Stimulated activated naive CD8-positive, alpha-beta T cell treated with anti-CD3 and anti-CD28 coated beads, Interleukin-15, amount 100 ng/mL, for 72 hours (primary cell): ENCODE results near the gene TBC1D24.

Experiments used
- ATAC-seq: fragments of 150-1000 bp; cut with Tn5 transposase; 2 replicates; pipeline ENCODE4 v1.10.0; 2021; ENCODE audit warnings: mild to moderate bottlenecking, moderate library complexity
- DNase-seq, 2 donors: peaks; one replicate each; pipeline ENCODE4 v3.0.0; 2021 to 2022
- H3K27ac Mint-ChIP-seq, 2 donors: one replicate each; pipeline ENCODE4 v1.8.0; 2022; ENCODE audit warnings: mild to moderate bottlenecking in 2 of 2, mixed read lengths in 2 of 2, moderate library complexity in 2 of 2
- H3K27me3 Mint-ChIP-seq: one replicate; pipeline ENCODE4 v1.8.0; 2022; ENCODE audit warnings: mixed read lengths
- H3K4me1 Mint-ChIP-seq: one replicate; pipeline ENCODE4 v1.8.0; 2022; ENCODE audit warnings: mild to moderate bottlenecking, mixed read lengths
- H3K4me3 Mint-ChIP-seq, 2 donors: one replicate each; pipeline ENCODE4 v1.8.0; 2022; ENCODE audit warnings: mild to moderate bottlenecking in 2 of 2, mixed read lengths in 2 of 2, moderate library complexity in 1 of 2
- H3K9me3 Mint-ChIP-seq, 2 donors: one replicate each; pipeline ENCODE4 v1.8.0; 2022; ENCODE audit warnings: mixed read lengths in 2 of 2

Gene TBC1D24

DNA sequence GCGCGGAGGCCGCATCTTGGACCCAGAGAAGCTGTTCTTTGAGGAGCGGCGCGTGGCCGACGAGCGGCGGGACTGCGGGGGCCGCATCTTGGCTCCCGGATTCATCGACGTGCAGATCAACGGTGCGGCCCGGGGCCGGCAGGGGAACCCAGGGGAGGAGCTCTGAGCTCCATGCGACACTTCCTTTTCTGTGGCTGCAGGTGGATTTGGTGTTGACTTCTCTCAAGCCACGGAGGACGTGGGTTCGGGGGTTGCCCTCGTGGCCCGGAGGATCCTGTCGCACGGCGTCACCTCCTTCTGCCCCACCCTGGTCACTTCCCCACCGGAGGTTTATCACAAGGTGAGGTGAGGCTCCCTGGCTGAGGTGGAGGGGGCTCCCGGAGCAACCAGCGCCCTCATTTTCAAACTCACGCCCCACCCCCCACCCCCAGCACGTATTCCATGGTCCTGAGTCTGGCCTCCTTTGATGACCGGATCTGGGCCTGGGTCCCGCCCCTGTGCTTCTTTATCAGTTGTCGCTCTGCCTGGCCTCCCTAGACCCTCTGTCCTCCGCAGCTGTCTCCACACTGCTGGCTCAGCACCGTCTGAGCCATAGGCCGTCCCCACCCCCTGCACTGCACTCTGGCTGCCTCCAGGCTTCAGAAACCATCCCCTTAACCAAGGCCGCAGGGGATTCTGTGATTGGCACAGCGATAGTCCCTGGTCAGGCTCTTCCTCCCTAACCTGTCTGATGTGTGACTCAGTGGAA, 46.0 kb downstream of the TBC1D24 start:
- Mint-ChIP-seq H3K27ac (peak overlapping the region; percentile 92 to 96), H3K4me3 (peak overlapping the region; percentile 82 to 92), H3K9me3 (no peaks in the 10 kb centered on the region), H3K27me3 (no peaks in the 10 kb centered on the region), H3K4me1 (peaks cover 68% of the 10 kb centered on the region)
- peak; percentile 76 for ATAC-seq
- DNase-seq: peak in 1 of 2 donors; percentile 57

DNA sequence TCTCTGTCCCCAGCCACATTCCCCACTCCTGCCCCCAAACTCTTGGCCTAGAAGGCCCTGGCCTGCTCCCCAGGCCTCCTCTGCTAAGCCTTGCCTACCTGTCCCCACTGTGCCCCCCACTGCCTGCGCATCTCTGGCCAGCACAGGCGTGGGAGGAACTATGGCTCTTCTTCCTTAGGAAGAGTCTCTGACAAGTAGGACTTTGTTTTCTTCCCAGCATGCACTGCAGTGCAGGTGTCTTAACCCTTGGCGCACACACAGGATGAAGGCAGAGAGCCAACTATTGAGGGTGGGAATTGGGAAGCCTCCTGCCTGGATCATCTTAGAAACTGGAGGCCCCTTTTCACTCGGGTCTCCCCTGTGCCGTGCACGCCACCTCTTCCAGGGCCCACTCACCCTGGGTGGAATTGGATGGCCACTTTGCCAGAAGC, 48.9 kb downstream of the TBC1D24 start:
- DNase-seq (no peak), ATAC-seq (no peak)
- H3K4me3 Mint-ChIP-seq: no peak overlapping the region
- H3K4me1 Mint-ChIP-seq: peaks cover 45% of the 10 kb centered on the region
- no peaks in the 10 kb centered on the region for H3K27me3 Mint-ChIP-seq
- H3K9me3 Mint-ChIP-seq: no peaks in the 10 kb centered on the region
- H3K27ac Mint-ChIP-seq: no peak overlapping the region

GRCh38 chr16:2524339-2524938, 49.5 kb downstream of the TBC1D24 start:
- Mint-ChIP-seq H3K27ac (peak overlapping the region in 1 of 2 donors; percentile 79), H3K9me3 (no peaks in the 10 kb centered on the region), H3K27me3 (no peaks in the 10 kb centered on the region), H3K4me3 (no peak overlapping the region), H3K4me1 (peaks cover 38% of the 10 kb centered on the region)
- ATAC-seq (no peak), DNase-seq (no peak)

DNA sequence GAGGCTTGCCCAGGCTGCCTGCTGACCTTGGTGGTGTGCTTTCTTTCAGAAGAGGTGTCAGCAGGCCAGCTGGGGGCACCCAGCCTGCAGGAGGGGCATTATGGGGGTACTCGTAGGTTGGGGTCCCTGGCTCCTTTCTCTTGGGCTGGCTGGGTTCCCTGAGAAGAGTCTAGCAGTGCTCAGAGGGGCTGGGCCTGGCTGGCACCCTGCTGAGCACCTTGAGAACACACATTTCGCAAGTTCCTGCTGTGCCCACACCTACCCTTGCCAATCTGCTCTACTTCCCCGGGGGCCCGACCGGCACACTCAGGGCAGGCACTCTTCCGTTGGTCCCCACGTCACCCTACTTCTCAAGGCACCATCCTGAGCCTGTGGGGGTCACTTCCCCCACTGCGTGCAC, 51.2 kb downstream of the TBC1D24 start:
- Mint-ChIP-seq H3K9me3 (no peaks in the 10 kb centered on the region), H3K27ac (peak overlapping the region in 1 of 2 donors; percentile 59), H3K27me3 (no peaks in the 10 kb centered on the region), H3K4me3 (no peak overlapping the region), H3K4me1 (peaks cover 39% of the 10 kb centered on the region)
- ATAC-seq (no peak), DNase-seq (no peak)

DNA sequence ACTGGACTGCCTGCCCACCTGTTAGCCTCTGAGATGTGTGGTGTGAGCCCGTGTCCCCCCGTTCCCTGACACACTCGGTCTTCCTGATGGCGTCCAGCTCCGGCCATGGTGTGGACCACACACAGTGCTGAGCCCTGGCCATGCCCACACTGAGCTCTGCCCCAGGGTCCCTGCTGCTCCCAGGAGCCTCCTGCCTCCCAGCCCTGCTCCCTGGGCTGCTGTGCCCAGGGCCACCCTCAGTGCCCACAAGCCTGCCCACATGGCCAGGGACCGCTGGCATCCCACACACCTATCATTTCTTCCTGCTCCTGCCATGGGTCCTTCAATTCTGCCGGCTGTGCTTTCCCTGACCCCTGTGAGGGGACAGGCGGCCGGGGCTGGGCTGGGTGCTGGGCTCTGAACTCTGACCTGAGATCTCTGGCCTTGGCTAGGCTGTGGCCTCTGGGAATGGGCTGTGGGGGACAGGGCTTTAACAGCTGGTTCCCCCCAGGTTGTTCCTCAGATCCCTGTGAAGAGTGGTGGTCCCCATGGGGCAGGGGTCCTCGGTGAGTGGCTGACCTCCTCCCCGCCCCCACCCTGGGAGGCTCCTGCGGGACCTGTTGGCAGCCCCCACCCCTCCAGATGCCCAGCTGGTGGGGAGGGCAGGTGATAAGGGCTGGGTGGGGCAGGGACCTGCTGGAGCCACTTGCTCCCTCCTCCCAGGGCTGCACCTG, 52.3 kb downstream of the TBC1D24 start:
- Mint-ChIP-seq H3K27me3 (no peaks in the 10 kb centered on the region), H3K9me3 (no peaks in the 10 kb centered on the region), H3K4me1 (peaks cover 41% of the 10 kb centered on the region), H3K4me3 (no peak overlapping the region), H3K27ac (no peak overlapping the region)
- ATAC-seq (no peak), DNase-seq (no peak)

DNA sequence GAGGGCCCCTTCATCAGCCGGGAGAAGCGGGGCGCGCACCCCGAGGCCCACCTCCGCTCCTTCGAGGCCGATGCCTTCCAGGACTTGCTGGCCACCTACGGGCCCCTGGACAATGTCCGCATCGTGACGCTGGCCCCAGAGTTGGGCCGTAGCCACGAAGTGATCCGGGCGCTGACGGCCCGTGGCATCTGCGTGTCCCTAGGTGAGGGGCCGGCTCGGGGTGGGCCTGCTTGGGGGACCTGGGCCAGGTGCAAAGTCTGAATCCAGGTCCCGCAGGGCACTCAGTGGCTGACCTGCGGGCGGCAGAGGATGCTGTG, 52.8 kb downstream of the TBC1D24 start:
- Mint-ChIP-seq H3K4me1 (peaks cover 46% of the 10 kb centered on the region), H3K9me3 (no peaks in the 10 kb centered on the region), H3K27me3 (no peaks in the 10 kb centered on the region)

GRCh38 chr16:2528161-2529060, 53.5 kb downstream of the TBC1D24 start:
- no peak for ATAC-seq
- no peak for DNase-seq
- Mint-ChIP-seq H3K27ac (no peak overlapping the region), H3K4me3 (no peak overlapping the region), H3K27me3 (no peaks in the 10 kb centered on the region), H3K4me1 (peaks cover 48% of the 10 kb centered on the region), H3K9me3 (no peaks in the 10 kb centered on the region)

More for the DNA sequence above, 52.8 kb downstream of the TBC1D24 start:
- ATAC-seq: no peak
- Mint-ChIP-seq H3K27ac (no peak overlapping the region), H3K4me3 (no peak overlapping the region)
- no peak for DNase-seq

GRCh38 chr16:2529061-2529931, 54.4 kb downstream of the TBC1D24 start:
- H3K9me3 Mint-ChIP-seq: no peaks in the 10 kb centered on the region
- peaks cover 40% of the 10 kb centered on the region for H3K4me1 Mint-ChIP-seq
- no peaks in the 10 kb centered on the region for H3K27me3 Mint-ChIP-seq
- ATAC-seq: no peak
- no peak overlapping the region for H3K4me3 Mint-ChIP-seq
- H3K27ac Mint-ChIP-seq: no peak overlapping the region
- no peak for DNase-seq

- H3K9me3 Mint-ChIP-seq: no peaks in the 10 kb centered on the region
- ATAC-seq (no peak), DNase-seq (no peak)
- no peak overlapping the region for H3K27ac Mint-ChIP-seq
- peaks cover 36% of the 10 kb centered on the region for H3K4me1 Mint-ChIP-seq
- no peak overlapping the region for H3K4me3 Mint-ChIP-seq
- no peaks in the 10 kb centered on the region for H3K27me3 Mint-ChIP-seq
These were observed 55.2 kb downstream of the TBC1D24 start for GRCh38 chr16:2529961-2530628.

GRCh38 chr16:2530629-2531318, 55.8 kb downstream of the TBC1D24 start:
- Mint-ChIP-seq H3K4me3 (peak overlapping the region; percentile 91 to 95), H3K27me3 (no peaks in the 10 kb centered on the region), H3K4me1 (peaks cover 36% of the 10 kb centered on the region), H3K27ac (peak overlapping the region in 1 of 2 donors; percentile 92), H3K9me3 (no peaks in the 10 kb centered on the region)
- DNase-seq: no peak
- ATAC-seq: no peak

GRCh38 chr16:2531371-2531695, 56.4 kb downstream of the TBC1D24 start, which contains the start of gene CEMP1:
Gene CEMP1 (minus strand): TSS chr16:2531408. CDS start chr16:2531073, 335 bp downstream.
- Mint-ChIP-seq H3K27ac (peak within 1 kb of the TSS; percentile 94 to 96), H3K4me3 (peak within 1 kb of the TSS; percentile 91 to 95), H3K9me3 (no peaks in the 10 kb centered on the region), H3K27me3 (no peaks in the 10 kb centered on the region), H3K4me1 (peaks cover 36% of the 10 kb centered on the region)
- DNase-seq: no peak
- no peak for ATAC-seq

DNA sequence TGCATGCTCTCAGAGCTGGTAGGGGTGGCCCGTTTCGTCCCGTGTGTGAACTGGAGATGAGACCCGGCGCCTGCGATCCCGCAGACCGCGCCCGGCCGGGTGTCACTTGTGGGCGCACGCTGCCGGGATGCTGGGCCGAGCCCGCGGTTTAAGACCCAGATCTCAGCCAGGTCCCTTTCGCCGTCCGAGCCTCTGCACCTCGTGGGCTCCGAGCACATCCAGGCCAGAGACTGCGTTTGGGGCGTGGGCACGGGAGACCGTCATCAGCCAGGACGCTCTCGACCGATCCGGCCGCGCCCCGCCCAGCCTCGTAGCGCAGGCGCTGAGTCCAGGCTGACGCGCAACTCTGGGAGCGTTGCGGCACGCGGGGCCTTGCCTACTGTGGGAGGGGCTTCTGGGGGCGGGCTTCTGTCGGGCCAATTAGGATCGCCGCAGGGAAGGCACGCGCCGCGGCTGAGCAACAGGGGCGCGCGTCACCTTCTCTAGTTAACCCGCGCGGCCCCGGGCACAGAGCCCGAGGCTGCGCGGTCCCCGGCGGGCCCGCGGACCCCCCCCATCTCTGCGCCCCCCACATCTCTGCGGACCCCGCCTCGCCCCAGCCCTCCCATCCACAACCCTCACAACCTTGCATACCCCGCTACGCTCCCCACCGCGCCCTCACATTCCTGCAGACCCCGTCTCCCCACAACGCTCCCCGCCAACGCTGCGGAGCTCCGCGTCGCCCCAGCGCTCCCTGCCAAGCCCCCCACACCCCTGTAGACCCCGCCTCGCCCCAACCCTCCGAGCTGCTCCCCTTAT, 57.0 kb downstream of the TBC1D24 start:
- Mint-ChIP-seq H3K4me1 (peaks cover 42% of the 10 kb centered on the region), H3K9me3 (no peaks in the 10 kb centered on the region), H3K4me3 (peak overlapping the region; percentile 91 to 95), H3K27me3 (no peaks in the 10 kb centered on the region), H3K27ac (peak overlapping the region; percentile 94 to 96)
- ATAC-seq: peak; percentile 90
- peak; percentile 95 to 98 for DNase-seq

DNA sequence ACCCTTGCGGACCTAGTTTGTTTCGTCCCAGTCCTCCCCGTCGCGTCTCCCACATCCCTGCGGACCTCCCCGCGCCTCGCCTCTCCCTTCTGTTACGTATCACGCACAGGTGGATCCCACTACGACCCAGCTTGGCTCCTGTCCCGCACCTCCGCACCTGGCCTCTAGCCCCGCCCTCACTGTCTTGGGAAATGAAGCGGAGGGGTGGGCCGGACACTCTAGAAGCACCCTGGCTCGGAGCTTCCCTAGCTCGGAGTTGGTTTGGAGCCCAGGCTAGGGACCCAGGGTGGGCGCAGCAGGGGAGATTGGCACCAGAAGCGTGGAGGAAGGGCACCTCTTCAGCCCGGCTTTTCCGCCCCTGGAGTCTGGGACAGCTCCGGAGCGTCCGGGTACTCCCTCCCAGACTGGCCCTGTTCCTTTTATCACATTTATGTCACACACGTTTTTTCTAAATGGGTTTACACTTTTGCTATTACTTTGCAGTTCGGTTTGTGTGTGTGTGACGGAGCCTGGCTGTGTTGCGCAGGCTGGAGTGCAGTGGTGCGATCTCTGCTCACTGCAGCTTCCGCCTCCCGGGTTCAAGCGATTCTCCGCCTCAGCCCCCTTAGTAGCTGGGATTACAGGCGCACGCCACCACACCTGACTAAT, 57.7 kb downstream of the TBC1D24 start:
- H3K27ac Mint-ChIP-seq: peak overlapping the region; percentile 94 to 96
- DNase-seq: peak; percentile 69 to 79
- ATAC-seq: peak; percentile 47
- no peaks in the 10 kb centered on the region for H3K9me3 Mint-ChIP-seq
- no peaks in the 10 kb centered on the region for H3K27me3 Mint-ChIP-seq
- peak overlapping the region; percentile 91 to 95 for H3K4me3 Mint-ChIP-seq
- peaks cover 41% of the 10 kb centered on the region for H3K4me1 Mint-ChIP-seq
